UCSD-AML1 (cell line): Measurements from ENCODE around the gene RUBCN.
"Not testable (repeated sequence)": the region's sequence is repeated elsewhere in the genome, so short reads cannot be mapped to it uniquely, and the experiment has no call there.

Experiments used
- DNase-seq: peaks from one replicate; lab custom pipeline; 2025; ENCODE audit not compliant: unreplicated experiment; lab: John Stamatoyannopoulos, UW

Gene RUBCN

GRCh38 chr3:197687570-197687969 lies 49.1 kb downstream of the RUBCN start:
- no peak for DNase-seq

DNA sequence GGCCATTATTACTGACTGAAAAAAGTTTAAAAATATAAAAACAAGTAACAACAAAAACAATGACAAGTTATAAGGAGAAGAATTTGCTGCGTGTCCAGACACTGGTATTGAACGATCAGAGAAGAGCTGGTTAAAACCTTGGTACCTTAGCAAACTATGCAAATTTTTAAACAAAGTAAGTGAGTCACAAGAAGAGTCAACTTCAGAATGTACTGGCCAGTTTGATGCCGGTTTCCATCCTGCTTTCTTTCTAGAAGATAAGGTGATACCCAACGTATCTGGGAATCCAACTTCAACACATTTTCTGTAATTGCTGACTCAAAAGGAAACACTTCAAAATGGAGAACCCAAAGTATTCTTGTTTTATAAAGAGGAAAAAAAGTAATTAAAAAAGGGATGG lies 49.8 kb downstream of the RUBCN start:
- DNase-seq: no peak

DNA sequence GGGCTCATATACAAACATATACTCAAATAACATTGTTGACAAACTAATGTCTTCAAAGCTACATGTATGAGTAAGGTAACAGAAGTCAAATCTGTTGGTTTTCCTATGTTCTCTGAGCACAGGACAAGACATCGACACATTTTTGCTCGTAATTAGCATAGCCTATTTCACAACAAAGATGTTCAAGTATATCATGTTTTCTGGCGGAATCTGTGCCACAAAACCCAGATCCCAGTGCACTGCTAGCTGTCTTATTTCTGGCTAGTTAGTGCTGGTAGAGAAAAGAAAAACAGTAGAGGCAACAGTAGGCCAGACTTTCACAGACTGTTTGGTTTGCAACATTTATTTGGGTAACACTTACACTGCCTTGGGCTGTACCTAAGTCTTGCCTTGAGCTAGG lies 51.2 kb downstream of the RUBCN start:
- DNase-seq: no peak

- DNase-seq: no peak
Measured at GRCh38 chr3:197683191-197683590, 53.5 kb downstream of the RUBCN start.

GRCh38 chr3:197682713-197683112 lies 54.0 kb downstream of the RUBCN start:
- DNase-seq: no peak

DNA sequence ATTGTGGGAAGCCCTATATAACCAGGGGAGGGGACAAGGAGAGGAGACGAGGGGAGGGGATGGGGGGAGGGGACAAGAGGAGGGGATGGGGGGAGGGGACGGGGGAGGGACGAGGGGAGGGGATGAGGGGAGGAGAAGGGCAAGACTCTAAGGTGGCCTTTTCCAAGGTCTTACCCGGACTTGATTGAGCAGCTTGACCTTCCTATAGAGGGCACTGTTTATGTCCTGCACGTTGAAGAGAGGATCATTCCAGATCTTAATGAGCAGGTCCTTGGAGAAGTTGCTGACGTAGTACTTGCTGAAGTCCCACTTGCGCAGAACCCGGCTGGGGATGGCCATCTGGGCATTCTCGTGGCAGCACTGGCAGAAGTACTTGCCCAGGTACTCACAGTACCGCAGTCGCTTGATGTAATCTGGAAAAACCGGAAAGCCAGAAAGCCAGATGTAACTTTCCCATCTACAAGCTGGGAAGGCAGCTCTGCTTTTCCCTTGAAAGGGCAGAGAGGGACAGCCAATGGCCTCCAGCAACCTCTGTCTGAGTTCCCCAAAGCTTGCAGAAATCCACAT lies 55.7 kb downstream of the RUBCN start:
- DNase-seq: no peak

DNA sequence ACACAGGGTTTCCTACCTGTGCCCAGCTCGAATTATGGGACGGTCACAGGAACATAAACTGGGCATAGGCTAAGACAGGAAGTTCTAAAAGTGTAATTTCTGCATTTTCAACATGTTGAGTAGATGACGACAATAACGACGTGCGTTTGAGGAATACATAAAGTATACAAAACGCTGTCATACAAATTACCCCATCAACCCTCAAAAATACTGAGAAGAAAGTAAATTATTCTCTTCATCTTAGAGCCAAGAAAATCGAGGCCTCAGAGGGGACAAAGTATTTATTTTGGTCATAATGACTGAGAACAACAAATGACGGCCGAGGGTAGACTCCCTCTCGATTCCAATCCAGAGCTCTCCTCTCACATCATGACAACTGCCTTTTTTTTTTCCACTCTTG lies 60.8 kb downstream of the RUBCN start:
- no peak for DNase-seq

DNA sequence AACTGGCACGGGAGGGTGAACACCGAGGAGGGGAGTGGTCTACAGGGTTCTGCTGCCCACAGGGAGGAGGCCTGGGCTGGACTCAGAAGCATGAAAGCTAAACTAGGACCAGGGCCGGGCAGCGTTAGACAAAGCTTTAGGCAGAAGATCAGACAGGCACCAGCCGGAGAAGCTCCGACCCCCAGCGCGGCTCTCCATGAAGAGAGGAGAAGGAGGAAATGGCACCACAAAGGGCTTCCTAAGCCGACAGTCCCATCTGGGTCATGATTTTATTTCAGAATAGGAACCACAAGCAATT lies 61.2 kb downstream of the RUBCN start:
- no peak for DNase-seq

- no peak for DNase-seq
Measured at GRCh38 chr3:197674741-197675562, 61.8 kb downstream of the RUBCN start.

DNA sequence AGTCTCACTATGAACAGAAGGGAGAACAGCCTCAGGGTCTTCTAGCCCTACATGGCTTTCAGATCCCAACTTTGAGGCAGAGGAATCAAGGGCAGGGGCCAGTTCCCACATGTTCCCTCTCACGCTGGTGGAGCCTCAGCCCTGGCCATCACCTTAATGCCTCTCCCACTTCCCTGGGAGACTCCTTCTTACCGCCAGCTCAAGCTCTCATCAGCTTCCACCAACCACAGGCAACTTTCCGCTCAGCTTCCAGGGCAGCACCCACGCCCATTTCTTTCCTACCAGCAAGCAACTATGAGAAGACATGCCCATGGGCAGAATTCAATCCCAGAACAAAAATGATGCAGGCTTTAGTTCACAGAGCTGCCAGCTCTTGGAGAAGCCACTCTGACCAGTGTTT lies 63.5 kb downstream of the RUBCN start:
- no peak for DNase-seq

DNA sequence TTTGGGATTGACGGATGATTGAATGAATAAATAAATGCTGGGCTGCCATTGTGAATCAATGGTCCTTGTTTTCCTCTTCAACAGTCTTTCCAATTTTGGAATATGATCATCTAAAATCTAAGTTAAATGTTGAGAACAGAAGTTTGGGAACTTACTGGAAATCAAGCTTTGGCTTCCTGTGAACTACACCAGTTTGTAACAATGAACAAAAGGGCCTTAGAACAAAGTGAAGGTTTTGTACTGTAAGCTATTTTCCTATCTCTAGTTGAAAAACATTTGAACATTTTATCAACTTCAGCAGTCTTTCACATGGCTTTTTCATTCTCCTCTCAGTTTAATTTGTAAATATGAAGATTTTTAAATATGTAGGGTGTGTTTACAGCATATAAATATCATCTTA lies 66.3 kb downstream of the RUBCN start:
- DNase-seq: no peak

GRCh38 chr3:197667968-197668367 lies 68.7 kb downstream of the RUBCN start:
- no peak for DNase-seq

DNA sequence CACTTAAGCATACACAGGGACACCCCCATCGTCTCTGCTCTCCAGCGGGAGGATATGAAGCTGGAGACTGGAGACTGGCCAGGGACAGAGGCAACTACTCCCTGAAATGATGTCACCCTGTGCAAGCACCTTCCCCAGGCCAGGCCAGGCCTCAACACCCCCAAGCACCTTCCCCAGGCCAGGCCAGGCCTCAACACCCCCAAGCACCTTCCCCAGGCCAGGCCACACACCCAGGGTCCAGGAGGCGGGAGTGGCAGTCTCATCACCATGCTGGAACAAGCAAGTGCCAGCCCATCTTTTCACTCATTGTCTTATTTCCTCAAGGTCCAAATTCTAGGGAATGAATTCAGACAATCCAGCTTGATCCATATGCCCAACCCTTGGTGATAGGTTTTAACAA lies 69.4 kb downstream of the RUBCN start:
- not testable (repeated sequence) for DNase-seq

- DNase-seq: not testable (repeated sequence)
Measured at GRCh38 chr3:197666221-197666842, 70.4 kb downstream of the RUBCN start.

- DNase-seq: not testable (repeated sequence)
Measured at GRCh38 chr3:197665549-197665948, 71.2 kb downstream of the RUBCN start.

DNA sequence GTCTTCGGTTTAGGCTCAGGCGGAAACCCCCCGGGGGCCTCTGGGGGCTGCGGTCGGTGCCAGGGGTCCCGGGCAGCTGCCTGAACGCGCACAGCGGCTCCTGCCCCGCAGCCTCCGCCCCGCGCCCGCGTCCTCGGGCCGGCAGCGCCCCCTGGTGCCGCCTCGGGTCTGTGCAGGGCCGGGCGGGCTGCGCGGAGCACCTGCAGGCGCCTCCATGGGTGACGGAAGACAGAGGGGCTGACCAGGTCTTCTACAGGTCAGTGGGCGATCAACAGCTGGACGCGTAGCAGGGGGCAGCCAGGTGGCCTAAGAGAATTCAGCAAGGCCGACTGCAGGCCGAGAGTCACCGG lies 71.6 kb downstream of the RUBCN start:
- DNase-seq: not testable (repeated sequence)

- DNase-seq: not testable (repeated sequence)
Measured at GRCh38 chr3:197664414-197665141, 72.1 kb downstream of the RUBCN start.

- DNase-seq: not testable (repeated sequence)
Measured at GRCh38 chr3:197663367-197664140, 73.2 kb downstream of the RUBCN start.

- not testable (repeated sequence) for DNase-seq
Measured at GRCh38 chr3:197662352-197662751, 74.4 kb downstream of the RUBCN start.

DNA sequence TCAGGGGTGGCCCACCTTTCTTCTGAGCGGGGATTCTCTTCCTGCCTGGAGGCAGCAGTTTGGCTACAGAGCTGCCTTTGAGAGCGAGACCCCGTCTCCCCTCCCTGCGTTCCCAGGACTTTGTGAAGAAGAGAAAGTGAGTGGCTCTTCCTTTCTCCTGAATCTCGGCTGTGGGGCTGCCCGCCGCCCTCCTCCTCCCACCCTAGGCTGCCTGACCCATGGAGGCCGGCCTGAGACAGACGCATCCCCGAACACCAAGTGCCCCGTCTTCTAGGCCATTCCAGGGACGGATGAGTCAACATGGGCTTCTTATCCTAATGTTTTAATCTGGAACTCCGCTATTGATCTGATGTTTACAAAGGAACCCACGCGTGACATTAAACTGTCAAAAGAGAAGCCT lies 74.8 kb downstream of the RUBCN start:
- DNase-seq: not testable (repeated sequence)

- not testable (repeated sequence) for DNase-seq
Measured at GRCh38 chr3:197661234-197661834, 75.4 kb downstream of the RUBCN start.
